Measurements from ENCODE around the gene GPATCH2L.

The GPATCH2L gene

DNA sequence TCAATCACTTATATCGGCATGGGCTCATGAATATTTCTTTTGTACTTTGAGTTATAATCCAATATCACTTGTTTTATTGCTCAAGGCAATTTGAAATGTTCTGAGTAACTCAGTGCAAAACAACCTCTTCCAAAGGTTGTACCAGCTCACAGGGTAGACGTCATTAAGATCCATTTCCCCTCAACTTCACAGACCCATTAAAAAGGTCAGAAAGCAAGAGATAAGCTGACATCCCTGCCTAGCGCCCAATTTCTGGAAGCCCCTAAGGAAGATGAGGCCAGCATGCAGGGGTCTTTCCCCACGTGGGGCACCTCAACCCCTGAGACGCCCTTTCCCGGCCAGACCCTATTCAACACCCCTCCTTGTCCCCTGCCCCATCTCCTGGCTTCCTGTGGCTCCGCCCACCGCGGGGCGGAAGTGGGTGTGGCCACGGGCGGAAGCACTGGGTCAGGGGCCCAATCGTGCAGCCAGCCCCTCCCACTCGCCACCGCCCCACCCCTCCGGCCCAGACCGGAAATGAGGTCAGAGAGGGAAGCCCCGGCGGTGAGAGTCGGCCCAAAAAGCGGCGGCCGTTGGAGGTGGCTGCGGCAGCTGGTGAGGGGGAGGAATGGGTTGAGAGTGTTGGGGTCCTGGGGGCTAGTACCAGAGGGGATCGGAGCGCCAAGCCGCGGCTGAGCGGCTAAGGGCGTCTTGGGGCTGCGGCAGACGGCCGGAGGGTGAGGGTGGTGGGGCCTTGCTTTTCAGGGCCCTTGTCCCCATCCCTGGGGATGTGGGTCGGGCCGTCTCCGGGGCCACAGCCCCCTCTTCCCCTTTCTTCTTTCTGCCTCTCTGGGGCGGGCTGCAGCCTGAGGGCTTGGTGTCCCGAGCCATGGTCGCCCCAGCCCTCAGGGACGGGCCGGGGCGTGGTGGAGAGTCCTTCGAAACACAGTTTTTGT is at the start of gene GPATCH2L:
Gene GPATCH2L (plus strand): TSS at position 525 of the 935 bp plus-strand sequence. CDS start 2,442 bp downstream, outside the sequence.
- peak; percentile 91 for DNase-seq (ENCODE audit: low read depth)

DNA sequence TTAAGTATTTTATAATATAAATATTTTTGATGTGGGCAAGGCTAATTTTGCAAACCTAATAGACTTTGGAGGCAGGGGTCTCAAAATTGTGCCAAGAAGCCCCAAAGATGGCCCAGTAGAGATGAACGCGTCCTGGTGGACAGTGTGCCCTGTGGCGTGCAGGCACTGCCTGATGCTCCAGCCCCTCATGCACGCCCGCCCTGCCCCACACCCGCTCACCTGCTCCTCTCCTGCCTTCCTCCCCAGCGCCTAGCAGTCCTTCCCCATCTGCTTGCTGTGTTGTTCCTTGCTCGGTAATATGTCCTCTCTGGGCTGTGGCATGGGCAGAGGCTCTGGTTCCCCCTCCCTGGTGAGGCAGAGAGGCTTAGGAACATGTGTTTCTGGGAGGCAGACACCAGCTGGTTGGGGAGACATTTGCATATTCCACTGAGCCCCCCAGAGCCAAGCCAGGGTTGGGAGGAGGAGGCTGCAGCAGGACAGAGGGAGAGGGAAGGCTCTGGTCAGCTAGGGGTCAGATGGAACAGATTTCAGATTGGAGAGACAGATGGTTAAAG is 46.8 kb upstream of the GPATCH2L start:
- DNase-seq (ENCODE audit: low read depth): no peak

DNA sequence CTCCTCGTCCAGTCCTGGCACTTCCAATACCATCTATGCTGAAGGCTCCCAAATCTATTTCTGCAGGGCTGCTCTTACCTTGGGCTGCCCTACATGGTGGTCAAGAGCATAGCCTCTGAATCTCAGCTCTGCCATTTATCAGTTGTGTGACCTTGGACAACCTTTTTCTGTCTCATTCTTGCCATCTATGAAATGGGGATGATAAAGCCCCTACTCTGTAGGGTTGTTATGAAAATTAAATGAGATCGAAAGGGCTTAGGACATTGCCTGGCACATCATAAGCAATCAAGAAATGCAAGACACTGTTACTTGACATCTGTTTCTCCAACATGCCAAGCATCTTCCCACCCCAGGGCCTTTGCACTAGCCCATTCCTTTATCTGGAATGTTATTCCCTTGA is 45.5 kb upstream of the GPATCH2L start:
- DNase-seq (ENCODE audit: low read depth): no peak

DNA sequence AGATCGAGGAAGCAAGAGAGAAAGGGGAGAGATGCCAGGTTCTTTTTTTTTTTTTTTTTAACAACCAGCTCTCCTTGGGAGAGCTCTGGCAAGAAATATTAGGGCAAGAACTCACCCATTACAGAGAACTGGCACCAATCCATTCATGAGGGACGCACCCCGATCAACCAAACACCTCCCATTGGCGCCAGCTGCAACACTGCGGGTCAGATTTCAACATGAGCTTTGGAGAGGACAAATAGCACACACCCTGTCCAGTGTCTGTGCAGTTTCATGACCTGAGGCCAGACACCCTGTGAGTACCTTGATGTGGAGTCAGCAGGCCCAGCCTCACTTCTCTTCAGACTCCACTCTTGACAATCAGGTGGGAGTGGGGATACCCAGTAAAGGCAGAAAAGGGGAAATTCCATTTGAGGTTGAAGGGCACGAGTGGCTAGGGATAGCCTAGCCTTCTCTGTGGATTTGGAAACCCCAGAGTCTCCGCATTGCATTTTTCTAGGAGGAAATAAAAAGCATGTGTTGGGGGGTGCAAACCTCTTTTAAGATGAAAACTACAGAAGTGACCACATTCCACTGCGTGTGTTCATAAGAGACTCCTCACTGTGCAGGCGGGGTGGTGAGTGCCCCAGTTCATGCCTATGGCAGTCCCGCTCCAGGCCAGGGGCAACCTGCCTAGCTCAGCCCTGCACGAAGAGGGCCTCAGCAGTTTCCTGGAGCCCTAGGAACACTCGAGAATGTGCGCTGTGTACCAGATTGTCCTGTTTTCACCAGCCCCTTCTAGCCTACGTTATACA is 42.4 kb upstream of the GPATCH2L start:
- DNase-seq (ENCODE audit: low read depth): no peak

- DNase-seq (ENCODE audit: low read depth): no peak
These were observed 38.7 kb upstream of the GPATCH2L start for GRCh38 chr14:76112889-76113624.

DNA sequence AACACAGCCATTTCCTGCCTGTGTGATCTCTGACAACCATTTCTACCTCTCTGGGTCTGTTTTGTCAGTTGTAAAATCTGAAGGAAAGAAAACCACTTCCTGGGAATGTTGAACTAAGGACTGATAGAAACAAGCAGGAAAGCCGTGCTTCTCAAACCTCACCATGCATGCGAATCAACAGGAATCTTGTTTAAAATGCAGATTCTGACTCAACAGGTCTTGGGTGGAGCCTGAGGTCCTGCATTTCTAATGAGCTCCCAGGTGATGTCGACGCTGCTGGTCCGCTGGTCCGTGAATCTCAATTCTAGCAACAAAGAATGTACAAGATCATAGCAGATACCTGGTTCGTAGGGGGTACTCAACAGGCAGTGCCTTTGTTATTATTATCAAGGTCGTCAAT is 38.0 kb upstream of the GPATCH2L start:
- DNase-seq (ENCODE audit: low read depth): no peak

DNA sequence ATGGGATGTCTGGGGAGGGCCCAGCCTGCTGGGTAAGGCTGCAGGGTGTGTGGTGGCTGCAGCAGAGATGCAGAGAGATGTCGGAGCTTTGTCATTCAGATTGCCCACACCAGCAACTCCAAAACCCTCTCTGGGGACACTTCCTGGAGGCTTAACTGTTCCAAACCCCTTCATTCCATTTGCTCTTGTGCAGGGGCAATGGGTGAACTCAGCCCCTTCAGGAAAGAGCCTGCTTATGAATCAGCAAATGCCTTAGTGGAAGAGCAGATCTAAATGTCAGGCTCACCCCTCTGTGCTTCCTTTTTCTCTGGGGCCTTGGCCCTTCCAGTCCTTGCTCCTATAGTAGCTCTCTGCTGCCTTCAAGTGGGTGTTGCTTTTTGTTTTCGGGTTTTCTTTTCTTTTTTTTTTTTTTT is 36.7 kb upstream of the GPATCH2L start:
- DNase-seq (ENCODE audit: low read depth): no peak

DNA sequence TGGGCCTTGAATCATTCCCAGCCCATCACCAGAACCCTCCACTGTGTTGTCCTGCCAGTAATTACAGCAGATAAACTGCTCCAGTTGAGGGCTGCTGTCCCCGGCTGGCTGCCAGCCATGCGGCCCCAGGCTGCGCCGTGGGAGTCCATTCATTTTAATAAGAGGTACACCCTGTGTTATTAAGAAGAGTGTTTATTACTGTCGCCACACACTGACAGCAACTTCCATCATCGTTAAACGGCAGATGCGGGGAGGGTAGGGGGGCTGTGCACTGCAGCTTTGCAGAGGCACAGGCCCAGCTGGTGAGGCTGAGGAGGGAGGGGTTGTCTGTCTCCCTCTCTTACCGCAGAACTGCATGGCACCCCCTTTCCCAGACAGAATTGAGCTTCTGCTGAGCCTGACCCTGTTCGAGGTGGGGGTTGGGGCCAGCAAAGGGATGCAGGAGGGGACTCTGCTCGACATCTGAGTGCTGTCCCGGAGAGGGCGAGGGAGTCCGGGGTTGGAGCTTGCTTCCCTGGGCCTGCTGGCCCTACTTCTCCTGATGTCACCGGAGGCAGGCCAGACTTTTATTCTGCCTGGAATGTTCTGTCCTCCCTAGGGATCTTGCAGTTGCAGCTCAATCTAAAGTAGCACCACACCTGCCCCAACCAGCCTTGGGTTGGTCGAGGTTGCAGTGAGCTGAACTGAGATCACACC is 33.8 kb upstream of the GPATCH2L start:
- DNase-seq (ENCODE audit: low read depth): no peak

DNA sequence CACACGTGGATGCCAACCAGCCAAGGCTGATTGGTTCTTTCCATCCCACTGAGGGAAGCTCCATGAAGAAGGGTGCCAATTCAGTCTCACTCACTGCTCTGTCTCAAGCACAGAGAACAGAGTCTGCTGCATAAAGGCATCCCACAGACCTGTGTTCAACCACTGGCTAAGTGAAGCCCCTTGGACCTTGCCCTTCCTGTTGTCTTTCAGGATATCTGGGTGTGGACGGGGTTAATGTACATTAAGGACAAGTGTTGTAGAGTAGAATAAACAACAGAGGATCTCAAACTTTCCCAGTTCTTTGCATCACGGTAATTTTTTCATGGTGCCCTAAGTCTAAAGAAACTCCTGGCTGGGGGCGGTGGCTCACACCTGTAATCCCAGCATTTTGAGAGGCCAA is 33.1 kb upstream of the GPATCH2L start:
- DNase-seq (ENCODE audit: low read depth): no peak

- DNase-seq (ENCODE audit: low read depth): no peak
These were observed 30.5 kb upstream of the GPATCH2L start for GRCh38 chr14:76121089-76121748.

GRCh38 chr14:76123426-76124225 is 28.1 kb upstream of the GPATCH2L start:
- DNase-seq (ENCODE audit: low read depth): no peak

- no peak for DNase-seq (ENCODE audit: low read depth)
These were observed 26.2 kb upstream of the GPATCH2L start for GRCh38 chr14:76125511-76125910.

- no peak for DNase-seq (ENCODE audit: low read depth)
These were observed 25.6 kb upstream of the GPATCH2L start for GRCh38 chr14:76126076-76126475.

- no peak for DNase-seq (ENCODE audit: low read depth)
These were observed 21.7 kb upstream of the GPATCH2L start for GRCh38 chr14:76129851-76130576.

DNA sequence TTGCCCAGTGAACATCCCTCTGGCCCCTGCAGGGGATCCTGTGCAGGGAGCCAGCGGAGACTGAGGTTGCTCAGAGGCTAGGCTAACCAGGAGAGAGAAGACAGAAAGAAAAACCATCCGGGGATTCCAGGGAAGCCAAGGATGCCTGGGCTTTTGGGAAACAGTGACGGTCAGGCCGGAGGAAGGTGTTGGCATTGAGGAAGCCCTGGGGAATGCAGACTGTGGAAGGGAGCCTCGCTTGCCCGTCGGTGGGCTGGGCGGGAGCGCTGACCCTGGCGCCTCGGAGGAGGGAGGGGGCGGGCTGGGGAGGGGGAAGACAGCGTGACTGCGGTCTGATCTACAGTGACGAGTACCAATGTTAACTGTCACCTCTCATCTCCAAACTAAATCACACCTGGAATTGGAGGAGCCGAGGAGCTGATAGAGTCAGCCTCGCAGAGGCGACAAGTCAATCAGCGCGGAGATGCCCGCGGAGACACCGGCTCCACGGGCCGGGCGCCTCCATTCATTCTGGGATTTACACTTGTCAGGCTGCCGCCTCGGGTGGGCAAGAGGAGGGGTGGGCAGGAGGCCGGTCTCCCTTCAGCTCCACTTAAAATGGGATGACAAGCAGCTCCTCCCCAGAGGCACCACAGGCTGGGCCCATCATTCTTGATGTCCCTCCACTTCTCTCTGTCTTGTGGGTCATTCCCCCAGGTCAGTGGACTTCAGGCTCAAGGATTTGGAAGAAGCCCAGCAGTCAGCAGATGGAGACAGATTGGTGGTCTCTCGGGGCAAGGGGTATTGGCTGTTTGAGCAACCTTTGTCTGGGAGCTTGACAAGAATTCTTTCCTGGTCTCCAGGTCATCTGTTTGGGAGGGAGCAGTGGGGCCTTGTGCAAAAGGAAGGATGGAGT is 20.4 kb upstream of the GPATCH2L start:
- DNase-seq (ENCODE audit: low read depth): no peak

DNA sequence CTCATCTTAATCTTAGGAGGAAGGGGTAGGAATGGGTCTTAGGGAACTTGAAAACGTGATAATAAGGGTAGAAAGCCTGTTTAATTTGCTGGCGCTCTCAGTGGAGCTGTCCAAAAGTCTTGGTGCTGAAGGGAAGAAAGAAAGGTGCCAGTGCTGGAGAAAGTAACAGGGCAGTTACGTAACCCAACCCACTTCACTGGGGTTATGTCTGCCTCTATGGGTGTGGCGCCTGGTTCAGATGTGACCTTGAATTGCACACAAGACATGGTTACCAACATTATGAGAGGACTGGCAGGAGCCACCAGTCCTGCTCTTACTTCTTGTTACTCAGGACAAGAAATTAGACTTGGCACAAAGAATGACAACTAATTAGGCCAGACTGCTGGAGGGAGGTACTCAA is 18.6 kb upstream of the GPATCH2L start:
- DNase-seq (ENCODE audit: low read depth): no peak

- no peak for DNase-seq (ENCODE audit: low read depth)
These were observed 17.5 kb upstream of the GPATCH2L start for GRCh38 chr14:76134231-76134630.

GRCh38 chr14:76135722-76136121 is 16.0 kb upstream of the GPATCH2L start:
- no peak for DNase-seq (ENCODE audit: low read depth)
